ENCODE measurements around the gene UTP15. TPM values are rescaled to one million over a fixed set of nuclear protein-coding genes. Genes with fewer than 3 reads are reported as not detected.

The UTP15 gene
- polyA plus RNA-seq, 3 donors, result 2.8 to 8.6 (median 2.8) TPM

DNA sequence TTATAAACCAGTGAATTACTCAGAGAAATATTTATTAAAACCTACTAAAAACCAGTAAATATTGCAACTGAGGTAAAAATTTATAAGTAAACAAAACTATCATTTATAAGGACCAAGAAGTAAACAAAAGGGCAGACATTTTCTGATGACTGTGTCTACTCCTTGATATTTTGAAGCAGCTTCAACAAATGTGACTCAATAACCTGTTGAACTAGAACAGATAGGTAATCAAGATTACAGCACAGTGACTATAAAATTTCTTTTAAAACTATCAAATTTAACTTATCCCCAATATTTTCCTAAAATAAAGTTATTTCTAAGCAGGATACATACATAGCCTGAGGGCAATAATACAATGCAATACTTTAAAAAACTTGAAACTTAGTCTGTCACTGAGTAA is 12.9 kb upstream of the UTP15 start:
- Mint-ChIP-seq H3K27me3 (ENCODE audit: low read depth in 3 of 3) (peaks cover 0 to 6% (median 0%) of the 10 kb centered on the region in 3 donors), H3K9me3 (no peaks in the 10 kb centered on the region), H3K36me3 (peaks cover 40 to 43% of the 10 kb centered on the region in 2 donors), H3K4me3 (no peak overlapping the region), H3K27ac (no peak overlapping the region), H3K4me1 (no peaks in the 10 kb centered on the region)
- H4K20me1 ChIP-seq (ENCODE audit: insufficient read depth, low read length), result no peaks in the 10 kb centered on the region
- H3K36me3 ChIP-seq (replicated peaks in 1 of 2; ENCODE audit: control insufficient read depth in 1 of 2, insufficient read depth in 2 of 2, low read length in 2 of 2), result peaks cover 40 to 55% of the 10 kb centered on the region in 2 donors
- H3K79me2 ChIP-seq (ENCODE audit: insufficient read depth, low read length), result no peaks in the 10 kb centered on the region
- H3K9ac ChIP-seq (ENCODE audit: insufficient read depth, low read length, poor library complexity, severe bottlenecking), result no peak overlapping the region
- H3K9me3 ChIP-seq (replicated peaks in 1 of 2; ENCODE audit: control insufficient read depth in 1 of 2, insufficient read depth in 1 of 2, low read length in 2 of 2), result no peaks in the 10 kb centered on the region
- TF ChIP-seq, protein P1, sequence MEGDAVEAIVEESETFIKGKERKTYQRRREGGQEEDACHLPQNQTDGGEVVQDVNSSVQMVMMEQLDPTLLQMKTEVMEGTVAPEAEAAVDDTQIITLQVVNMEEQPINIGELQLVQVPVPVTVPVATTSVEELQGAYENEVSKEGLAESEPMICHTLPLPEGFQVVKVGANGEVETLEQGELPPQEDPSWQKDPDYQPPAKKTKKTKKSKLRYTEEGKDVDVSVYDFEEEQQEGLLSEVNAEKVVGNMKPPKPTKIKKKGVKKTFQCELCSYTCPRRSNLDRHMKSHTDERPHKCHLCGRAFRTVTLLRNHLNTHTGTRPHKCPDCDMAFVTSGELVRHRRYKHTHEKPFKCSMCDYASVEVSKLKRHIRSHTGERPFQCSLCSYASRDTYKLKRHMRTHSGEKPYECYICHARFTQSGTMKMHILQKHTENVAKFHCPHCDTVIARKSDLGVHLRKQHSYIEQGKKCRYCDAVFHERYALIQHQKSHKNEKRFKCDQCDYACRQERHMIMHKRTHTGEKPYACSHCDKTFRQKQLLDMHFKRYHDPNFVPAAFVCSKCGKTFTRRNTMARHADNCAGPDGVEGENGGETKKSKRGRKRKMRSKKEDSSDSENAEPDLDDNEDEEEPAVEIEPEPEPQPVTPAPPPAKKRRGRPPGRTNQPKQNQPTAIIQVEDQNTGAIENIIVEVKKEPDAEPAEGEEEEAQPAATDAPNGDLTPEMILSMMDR (IDR thresholded peaks at IDR 0.05), result no peak
- DNase-seq, result no peak
- H3K4me1 ChIP-seq (ENCODE audit: control insufficient read depth in 1 of 2, insufficient read depth in 2 of 2, low read length in 2 of 2), result no peaks in the 10 kb centered on the region
- no peak overlapping the region for H2AFZ ChIP-seq (ENCODE audit: insufficient read depth, low read depth, low read length, poor library complexity, severe bottlenecking)
- intact Hi-C loops (cut with micrococcal nuclease), result no loop called here
- H3K4me2 ChIP-seq (replicated peaks; ENCODE audit: extremely low read depth, low read length, poor library complexity, severe bottlenecking), result no peak overlapping the region
- H3K27ac ChIP-seq (ENCODE audit: low read depth in 1 of 2, low read length in 2 of 2), result no peak overlapping the region
- H3K27me3 ChIP-seq (ENCODE audit: control insufficient read depth in 2 of 2, insufficient read depth in 2 of 2, low read length in 2 of 2), result no peaks in the 10 kb centered on the region
- H3K4me3 ChIP-seq (replicated peaks in 1 of 3; ENCODE audit: low read depth in 2 of 3, low read length in 3 of 3), result no peak overlapping the region

DNA sequence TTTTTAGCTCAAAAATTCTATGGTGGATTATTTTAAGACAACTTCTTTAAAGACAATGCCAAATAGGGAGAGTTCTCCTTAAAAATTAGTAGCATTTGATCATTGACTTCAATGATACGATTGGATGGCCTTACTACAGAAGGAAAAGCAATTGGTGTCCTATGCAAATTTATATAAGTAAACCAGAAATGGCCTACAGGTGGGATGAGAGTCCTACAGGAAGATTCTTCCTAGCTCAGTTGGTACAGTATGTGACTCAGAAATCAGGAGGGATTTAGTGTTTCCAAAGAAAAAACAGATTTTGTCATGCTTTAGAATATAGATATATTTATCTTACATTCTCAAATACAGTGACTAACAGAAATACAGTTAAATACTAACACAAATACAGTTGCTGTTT is 6.6 kb upstream of the UTP15 start:
- intact Hi-C loops (cut with micrococcal nuclease), result no loop called here
- H3K9me3 Mint-ChIP-seq, result no peaks in the 10 kb centered on the region

More for the DNA sequence above, 6.6 kb upstream of the UTP15 start:
- Mint-ChIP-seq H3K27me3 (ENCODE audit: low read depth in 3 of 3) (peaks cover 0 to 1% (median 0%) of the 10 kb centered on the region in 3 donors), H3K27ac (no peak overlapping the region), H3K4me3 (no peak overlapping the region), H3K36me3 (peaks cover 60 to 68% of the 10 kb centered on the region in 2 donors), H3K4me1 (peaks cover 6% of the 10 kb centered on the region)
- Histone ChIP-seq H3K9ac (ENCODE audit: insufficient read depth, low read length, poor library complexity, severe bottlenecking) (no peak overlapping the region), H3K36me3 (replicated peaks in 1 of 2; ENCODE audit: control insufficient read depth in 1 of 2, insufficient read depth in 2 of 2, low read length in 2 of 2) (peaks cover 66 to 82% of the 10 kb centered on the region in 2 donors), H3K27me3 (ENCODE audit: control insufficient read depth in 2 of 2, insufficient read depth in 2 of 2, low read length in 2 of 2) (no peaks in the 10 kb centered on the region), H3K4me1 (ENCODE audit: control insufficient read depth in 1 of 2, insufficient read depth in 2 of 2, low read length in 2 of 2) (peaks cover under 1 to 3% of the 10 kb centered on the region in 2 donors), H3K9me3 (replicated peaks in 1 of 2; ENCODE audit: control insufficient read depth in 1 of 2, insufficient read depth in 1 of 2, low read length in 2 of 2) (no peaks in the 10 kb centered on the region), H3K27ac (ENCODE audit: low read depth in 1 of 2, low read length in 2 of 2) (no peak overlapping the region), H2AFZ (ENCODE audit: insufficient read depth, low read depth, low read length, poor library complexity, severe bottlenecking) (no peak overlapping the region), H4K20me1 (ENCODE audit: insufficient read depth, low read length) (no peaks in the 10 kb centered on the region), H3K79me2 (ENCODE audit: insufficient read depth, low read length) (peaks cover 4% of the 10 kb centered on the region), H3K4me3 (replicated peaks in 1 of 3; ENCODE audit: low read depth in 2 of 3, low read length in 3 of 3) (no peak overlapping the region), H3K4me2 (replicated peaks; ENCODE audit: extremely low read depth, low read length, poor library complexity, severe bottlenecking) (no peak overlapping the region)
- WGBS (ENCODE audit: insufficient coverage), result 100% methylated on average over 1 of the region's 1 CpG
- TF ChIP-seq, protein P1 (IDR thresholded peaks at IDR 0.05), result no peak
- no peak for DNase-seq

Data from CD14-positive monocyte (primary cell).